Neuron (in vitro differentiated cells): ENCODE measurements around the gene RNLS.
"Not testable (repeated sequence)": the region's sequence is repeated elsewhere in the genome, so short reads cannot be mapped to it uniquely, and the experiment has no call there.

Experiments
- H2AFZ ChIP-seq: one replicate; pipeline ENCODE4 v1.6.1; 2013; ENCODE audit warnings: low read depth, mild to moderate bottlenecking, inconsistent platforms, low read length, moderate library complexity
- H3K27me3 ChIP-seq: one replicate; pipeline ENCODE4 v1.6.1; 2013; ENCODE audit warnings: low read length; ENCODE audit not compliant: insufficient read depth
- H3K36me3 ChIP-seq: one replicate; pipeline ENCODE4 v1.6.1; 2013; ENCODE audit warnings: low read length; ENCODE audit not compliant: insufficient read depth
- H3K4me1 ChIP-seq: one replicate; pipeline ENCODE4 v1.6.1; 2013; ENCODE audit warnings: low read length; ENCODE audit not compliant: insufficient read depth
- H3K4me3 ChIP-seq: 2 replicates; pipeline ENCODE4 v1.5.1; 2013; ENCODE audit warnings: mild to moderate bottlenecking, low read length, moderate library complexity
- H3K9me3 ChIP-seq: one replicate; pipeline ENCODE4 v1.6.1; 2013; ENCODE audit warnings: low read length

Gene RNLS

GRCh38 chr10:88311264-88311663, 271.9 kb downstream of the RNLS start:
- H3K4me3 ChIP-seq = no peak overlapping the region

GRCh38 chr10:88309365-88309764, 273.8 kb downstream of the RNLS start:
- Histone ChIP-seq H3K4me3 (no peak overlapping the region), H3K27me3 (no peaks in the 10 kb centered on the region), H2AFZ (no peak overlapping the region), H3K9me3 (no peaks in the 10 kb centered on the region), H3K4me1 (no peaks in the 10 kb centered on the region), H3K36me3 (no peaks in the 10 kb centered on the region)

More at GRCh38 chr10:88311264-88311663, 271.9 kb downstream of the RNLS start:
- no peaks in the 10 kb centered on the region for H3K4me1 ChIP-seq
- no peaks in the 10 kb centered on the region for H3K9me3 ChIP-seq
- no peak overlapping the region for H2AFZ ChIP-seq
- H3K27me3 ChIP-seq = no peaks in the 10 kb centered on the region
- H3K36me3 ChIP-seq = no peaks in the 10 kb centered on the region

DNA sequence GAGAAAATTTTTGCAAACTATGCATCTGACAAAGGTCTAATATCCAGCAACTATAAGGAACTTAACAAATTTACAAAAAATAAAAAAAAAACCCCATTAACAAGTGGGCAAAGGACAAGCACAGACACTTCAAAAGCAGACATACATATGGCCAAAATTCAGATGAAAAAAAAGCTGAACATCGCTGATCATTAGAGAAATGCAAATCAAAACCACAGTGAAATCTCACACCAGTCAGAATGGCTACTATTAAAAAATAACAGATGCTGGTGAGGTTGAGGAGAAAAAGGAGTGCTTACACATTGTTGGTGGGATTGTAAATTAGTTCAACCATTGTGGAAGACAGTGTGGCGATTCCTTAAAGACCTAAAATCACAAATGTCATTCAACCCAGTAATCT, 274.8 kb downstream of the RNLS start:
- H3K9me3 ChIP-seq, H3K4me1 ChIP-seq, H2AFZ ChIP-seq, H3K27me3 ChIP-seq, H3K4me3 ChIP-seq, H3K36me3 ChIP-seq: not testable (repeated sequence)

DNA sequence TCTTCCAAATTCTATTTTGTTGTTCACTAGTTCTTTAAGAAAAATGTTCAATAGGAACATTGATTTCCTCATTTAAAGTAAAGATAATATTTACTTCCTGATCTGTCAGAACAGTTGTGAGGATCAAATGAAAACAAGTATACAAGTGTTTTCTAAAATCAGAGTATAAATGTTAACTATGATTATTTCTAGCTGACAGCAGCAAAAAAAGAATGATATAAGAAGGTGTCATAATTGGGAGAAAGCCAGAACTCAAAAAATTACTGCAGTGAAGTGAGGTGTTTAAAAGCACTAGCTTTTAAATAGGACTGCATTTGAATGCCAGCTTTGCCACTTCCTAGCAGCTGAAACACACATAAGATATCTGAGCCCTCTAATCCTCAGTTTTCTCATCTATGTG, 283.3 kb downstream of the RNLS start:
- no peak overlapping the region for H3K4me3 ChIP-seq
- H3K27me3 ChIP-seq = no peaks in the 10 kb centered on the region
- H3K36me3 ChIP-seq = no peaks in the 10 kb centered on the region
- no peak overlapping the region for H2AFZ ChIP-seq
- H3K4me1 ChIP-seq = no peaks in the 10 kb centered on the region
- no peaks in the 10 kb centered on the region for H3K9me3 ChIP-seq

DNA sequence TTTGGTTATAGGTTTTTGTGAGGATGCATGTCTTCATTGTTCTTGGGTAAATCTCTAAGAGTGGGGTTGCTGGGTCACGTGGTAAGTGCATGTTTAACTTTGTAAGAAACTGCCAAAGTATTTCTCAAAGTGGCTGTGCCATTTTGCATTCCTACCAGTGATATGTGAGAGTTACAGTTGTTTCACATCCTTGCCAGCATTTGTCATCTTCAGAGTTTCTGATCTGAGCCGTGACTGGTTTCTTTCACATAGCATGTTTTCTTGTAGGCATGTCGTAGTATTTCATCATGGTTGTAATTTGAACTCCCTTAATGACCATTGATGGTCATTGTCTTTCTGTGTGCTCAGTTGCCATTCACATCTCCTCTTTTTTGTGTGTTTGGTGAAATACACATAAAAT, 286.0 kb downstream of the RNLS start:
- no peak overlapping the region for H2AFZ ChIP-seq
- no peaks in the 10 kb centered on the region for H3K9me3 ChIP-seq
- no peaks in the 10 kb centered on the region for H3K27me3 ChIP-seq
- H3K4me1 ChIP-seq = no peaks in the 10 kb centered on the region
- no peaks in the 10 kb centered on the region for H3K36me3 ChIP-seq
- H3K4me3 ChIP-seq = no peak overlapping the region

- H3K4me3 ChIP-seq = no peak overlapping the region
- H3K4me1 ChIP-seq = no peaks in the 10 kb centered on the region
- no peaks in the 10 kb centered on the region for H3K36me3 ChIP-seq
- H2AFZ ChIP-seq = no peak overlapping the region
- H3K9me3 ChIP-seq = no peaks in the 10 kb centered on the region
- no peaks in the 10 kb centered on the region for H3K27me3 ChIP-seq
Observed at GRCh38 chr10:88293651-88294230, 289.4 kb downstream of the RNLS start.

GRCh38 chr10:88293073-88293472, 290.0 kb downstream of the RNLS start:
- Histone ChIP-seq H3K27me3 (no peaks in the 10 kb centered on the region), H3K9me3 (no peaks in the 10 kb centered on the region), H3K36me3 (no peaks in the 10 kb centered on the region), H3K4me3 (no peak overlapping the region), H2AFZ (no peak overlapping the region), H3K4me1 (no peaks in the 10 kb centered on the region)

GRCh38 chr10:88292185-88292514, 291.0 kb downstream of the RNLS start:
- Histone ChIP-seq H3K9me3 (no peaks in the 10 kb centered on the region), H3K4me3 (no peak overlapping the region), H3K27me3 (no peaks in the 10 kb centered on the region)

DNA sequence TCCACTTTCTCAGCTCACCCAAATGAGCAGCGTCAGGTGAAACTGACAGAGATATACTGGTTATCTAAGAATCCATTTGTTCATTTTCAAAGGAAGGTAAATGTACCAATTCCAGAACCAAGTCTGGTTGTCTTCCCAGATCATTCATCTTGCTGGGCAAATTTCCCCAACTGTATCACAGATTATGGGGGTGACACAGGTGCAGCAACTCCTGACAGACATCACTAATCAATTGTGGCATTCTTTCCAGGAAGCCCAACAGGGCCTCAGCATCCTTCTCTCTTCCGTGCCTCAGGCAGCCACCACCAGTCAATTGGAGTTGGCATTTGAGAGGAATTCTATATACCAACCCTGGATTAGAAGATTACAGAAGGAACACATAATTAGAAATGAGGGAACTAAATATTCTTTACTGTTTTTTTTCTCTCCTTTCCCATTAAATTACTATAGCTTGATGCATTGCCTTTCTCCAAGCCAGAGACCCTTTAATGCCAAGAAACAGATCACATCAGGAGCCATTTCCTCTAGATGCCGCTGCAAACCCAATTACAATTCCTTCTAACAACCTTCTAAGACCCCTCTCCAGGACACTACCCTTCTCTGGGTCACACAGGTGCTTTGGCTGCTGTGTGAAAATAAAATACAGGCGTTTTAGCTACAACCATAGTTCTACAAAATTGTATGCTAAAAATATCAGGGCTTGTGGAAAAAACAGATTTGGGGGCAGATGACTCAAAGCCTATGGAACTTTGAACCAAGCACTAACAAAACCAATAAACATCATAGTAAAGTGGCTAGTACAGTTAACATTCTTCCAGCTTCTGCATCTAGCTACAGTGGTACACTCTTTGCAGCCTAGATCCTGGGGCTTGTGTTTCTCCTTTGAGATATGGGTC, 291.6 kb downstream of the RNLS start:
- no peaks in the 10 kb centered on the region for H3K36me3 ChIP-seq
- H3K4me3 ChIP-seq = no peak overlapping the region
- no peak overlapping the region for H2AFZ ChIP-seq
- H3K9me3 ChIP-seq = no peaks in the 10 kb centered on the region
- H3K4me1 ChIP-seq = no peaks in the 10 kb centered on the region
- no peaks in the 10 kb centered on the region for H3K27me3 ChIP-seq

More at GRCh38 chr10:88292185-88292514, 291.0 kb downstream of the RNLS start:
- no peaks in the 10 kb centered on the region for H3K36me3 ChIP-seq
- no peaks in the 10 kb centered on the region for H3K4me1 ChIP-seq
- no peak overlapping the region for H2AFZ ChIP-seq

GRCh38 chr10:88289342-88289741, 293.8 kb downstream of the RNLS start:
- Histone ChIP-seq H3K27me3 (no peaks in the 10 kb centered on the region), H2AFZ (no peak overlapping the region), H3K4me3 (no peak overlapping the region), H3K9me3 (no peaks in the 10 kb centered on the region), H3K36me3 (no peaks in the 10 kb centered on the region), H3K4me1 (peaks cover under 1% of the 10 kb centered on the region)

DNA sequence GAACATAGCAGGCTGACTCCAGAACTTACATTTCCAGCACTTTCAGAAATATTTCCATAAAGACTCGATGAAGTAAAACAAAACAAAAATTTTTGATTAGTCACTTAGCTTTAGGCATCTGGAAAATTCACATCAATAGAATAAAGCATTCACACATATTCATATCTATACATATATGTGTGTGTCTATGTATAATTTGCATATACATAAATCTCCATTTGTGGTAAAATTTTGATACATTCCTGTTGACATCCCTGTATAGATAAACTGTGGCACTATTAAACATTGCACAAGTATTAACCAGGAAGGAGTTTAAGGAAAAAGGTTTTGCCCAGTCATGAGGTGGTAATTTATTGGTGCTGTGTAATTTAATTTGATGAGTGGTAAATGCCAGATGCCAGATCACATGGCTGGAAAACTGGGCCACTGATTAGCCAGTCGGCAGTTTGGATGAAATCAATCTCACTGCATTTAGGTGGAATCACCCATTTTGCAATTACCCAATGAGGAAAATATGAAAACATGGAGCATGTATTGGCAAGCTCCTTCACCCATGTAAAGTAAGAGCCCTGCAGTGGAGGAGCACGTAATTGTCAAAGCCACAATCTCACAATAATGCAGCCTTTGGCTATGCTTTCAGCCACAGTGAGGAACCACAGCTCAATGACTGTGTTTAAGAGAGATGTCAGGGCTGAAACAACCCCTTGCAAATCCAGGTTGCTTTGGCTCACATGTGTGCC, 294.6 kb downstream of the RNLS start:
- H2AFZ ChIP-seq = no peak overlapping the region
- H3K4me1 ChIP-seq = peaks cover 2% of the 10 kb centered on the region
- H3K27me3 ChIP-seq = no peaks in the 10 kb centered on the region
- H3K9me3 ChIP-seq = no peaks in the 10 kb centered on the region
- no peaks in the 10 kb centered on the region for H3K36me3 ChIP-seq
- no peak overlapping the region for H3K4me3 ChIP-seq

GRCh38 chr10:88286030-88286429, 297.1 kb downstream of the RNLS start:
- Histone ChIP-seq H2AFZ (no peak overlapping the region), H3K36me3 (no peaks in the 10 kb centered on the region), H3K27me3 (no peaks in the 10 kb centered on the region), H3K4me1 (peaks cover 5% of the 10 kb centered on the region), H3K9me3 (no peaks in the 10 kb centered on the region), H3K4me3 (no peak overlapping the region)

DNA sequence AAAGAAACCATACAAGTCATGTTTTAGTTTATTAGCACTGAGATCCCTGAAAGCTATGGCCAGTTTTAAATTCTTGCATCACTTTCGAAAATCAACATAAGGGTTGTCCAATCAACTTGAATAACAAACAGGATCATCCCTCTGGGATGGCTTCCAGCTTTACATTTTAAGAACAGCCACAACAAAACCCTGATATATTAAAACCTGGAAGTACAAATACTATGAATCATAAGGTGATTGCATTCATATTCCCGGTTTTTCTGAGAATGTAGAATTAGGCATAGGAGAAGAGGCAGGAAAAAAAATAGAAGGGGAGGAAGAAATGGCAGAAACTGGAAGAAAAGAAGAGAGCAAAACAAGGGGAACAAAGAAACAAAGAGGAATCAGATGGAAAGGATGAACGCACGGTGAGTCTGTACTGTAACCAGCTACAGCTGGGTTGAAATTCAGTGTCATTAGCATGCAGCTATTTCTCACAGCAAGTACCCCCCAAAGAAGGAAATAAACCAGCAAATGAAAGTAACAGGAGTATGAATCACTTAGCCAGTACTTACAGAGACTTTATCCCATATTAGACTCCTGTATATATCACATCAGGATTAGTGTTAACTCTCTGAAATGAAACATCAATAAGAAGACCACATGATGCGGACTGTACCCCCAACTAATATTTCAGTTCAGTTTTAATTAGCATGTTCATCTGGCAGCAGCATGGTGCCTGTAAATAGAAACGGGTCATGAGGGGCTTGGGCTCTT, 301.3 kb downstream of the RNLS start:
- Histone ChIP-seq H3K27me3 (no peaks in the 10 kb centered on the region), H3K36me3 (no peaks in the 10 kb centered on the region), H3K4me1 (peaks cover 5% of the 10 kb centered on the region), H3K4me3 (no peak overlapping the region), H3K9me3 (no peaks in the 10 kb centered on the region), H2AFZ (no peak overlapping the region)
